HepG2 (cell line): ENCODE results near the gene SPATA13. TPM values are rescaled to one million over a fixed set of nuclear protein-coding genes. Genes with fewer than 3 reads are reported as not detected.

Experiments
- ATAC-seq: fragments of 200-7000 bp; cut with Tn5 transposase; 3 replicates; pipeline ENCODE4 v1.9.1; 2020; ENCODE audit warnings: mild to moderate bottlenecking, moderate library complexity
- BruUV-seq: library from RNA; stranded (reverse); fragments of 400-500 nt; replicated peaks from 2 replicates; lab custom pipeline; 2021; lab: Mats Ljungman, UMichigan
- CTCF ChIA-PET: fragments of 300-600 bp; formaldehyde crosslinking; extraction: SDS; loops from one replicate; lab custom pipeline; 2021; ENCODE audit warnings: low total read pairs, inconsistent platforms, low intra/inter-chr PET ratio; lab: Yijun Ruan, JAX
- POLR2A ChIA-PET: fragments of 350-600 bp; sonication (Branson Sonifier 250); formaldehyde crosslinking; loops from one replicate; lab custom pipeline; 2020; ENCODE audit warnings: antibody characterized with exemption, inconsistent platforms; lab: Yijun Ruan, JAX
- DNase-seq: peaks from one replicate; pipeline ENCODE4 v3.0.0-alpha.2; 2015; ENCODE audit warnings: low spot score
- FAIRE-seq: peaks from 3 replicates; lab custom pipeline; 2011; peaks lifted over from hg19 to GRCh38; lab: Jason Lieb, UNC
- H2AFZ ChIP-seq: one replicate; pipeline ENCODE4 v1.6.1; 2011; ENCODE audit warnings: low read length, inconsistent platforms
- H3K27ac ChIP-seq: fragments of 300-600 bp; 3 replicates; pipeline ENCODE4 v1.8.0; 2011; ENCODE audit warnings: mixed run types, mild to moderate bottlenecking, mixed read lengths, low read length, inconsistent platforms; ENCODE audit not compliant: insufficient read depth; ENCODE audit errors: extremely low read length
- H3K27me3 ChIP-seq, 2 experiments: fragments of 200-600 bp in 1 of 2; 2 replicates in 1 of 2; 3 replicates in 1 of 2; pipeline versions ENCODE4 v1.6.0 to v1.8.0; 2011; ENCODE audit warnings: low read length in 2 of 2, mild to moderate bottlenecking in 2 of 2, moderate library complexity in 2 of 2, inconsistent platforms in 1 of 2; ENCODE audit not compliant: insufficient read depth in 2 of 2, control insufficient read depth in 1 of 2
- H3K36me3 ChIP-seq, 2 experiments: fragments of 200-600 bp in 1 of 2; replicated peaks in 1 of 2; 2 replicates in 1 of 2; 3 replicates in 1 of 2; pipeline versions ENCODE4 v1.5.1 to v1.8.0; 2011; ENCODE audit warnings: low read length in 2 of 2, inconsistent platforms in 1 of 2; ENCODE audit not compliant: insufficient read depth in 2 of 2, control insufficient read depth in 1 of 2
- H3K4me1 ChIP-seq: 2 replicates; pipeline ENCODE4 v1.5.1; 2012; ENCODE audit warnings: low read length, inconsistent platforms; ENCODE audit not compliant: insufficient read depth
- H3K4me2 ChIP-seq: 2 replicates; pipeline ENCODE4 v1.6.0; 2011; ENCODE audit warnings: low read depth, low read length, inconsistent platforms
- H3K4me3 ChIP-seq, 3 experiments: fragments of 200-600 bp in 1 of 3; sonication (generic), shearing (Covaris generic) in 1 of 3; replicated peaks in 1 of 3; 2 replicates each; pipeline ENCODE4 v1.5.1; 2011 to 2016; ENCODE audit warnings: low read length in 3 of 3, inconsistent platforms in 2 of 3, low read depth in 2 of 3, mild to moderate bottlenecking in 2 of 3, control low read depth in 1 of 3, mixed read lengths in 1 of 3; ENCODE audit not compliant: insufficient read depth in 1 of 3
- H3K79me2 ChIP-seq: one replicate; pipeline ENCODE4 v1.6.1; 2011; ENCODE audit warnings: low read length, inconsistent platforms; ENCODE audit not compliant: insufficient read depth
- H3K9ac ChIP-seq: 2 replicates; pipeline ENCODE4 v1.6.0; 2011; ENCODE audit warnings: mild to moderate bottlenecking, low read depth, low read length, inconsistent platforms; ENCODE audit not compliant: insufficient read depth
- H3K9me3 ChIP-seq: 2 replicates; pipeline ENCODE4 v1.5.1; 2012; ENCODE audit warnings: mild to moderate bottlenecking, low read length
- H4K20me1 ChIP-seq: 2 replicates; pipeline ENCODE4 v1.6.0; 2011; ENCODE audit warnings: inconsistent platforms, mild to moderate bottlenecking, low read length, moderate library complexity; ENCODE audit not compliant: insufficient read depth
- BCL6 ChIP-seq: IDR thresholded peaks from 2 replicates; pipeline ENCODE4 v1.6.1; 2016; ENCODE audit warnings: missing genetic modification reagents, missing compliant biosample characterization
- RAD51 ChIP-seq: fragments of 450-650 bp; IDR thresholded peaks from 2 replicates; pipeline ENCODE4 v1.6.1; 2016; ENCODE audit warnings: borderline replicate concordance
- SAFB2 ChIP-seq: sonication (generic); formaldehyde crosslinking; IDR thresholded peaks from 2 replicates; pipeline ENCODE4 v1.5.1; 2020; ENCODE audit warnings: missing genetic modification reagents, low read depth, mild to moderate bottlenecking, borderline replicate concordance
- SAP130 ChIP-seq: IDR thresholded peaks from 2 replicates; pipeline ENCODE4 v1.6.1; 2016; ENCODE audit warnings: low read depth
- ZNF3 ChIP-seq: IDR thresholded peaks from 2 replicates; pipeline ENCODE4 v1.7.0; 2017; ENCODE audit warnings: inconsistent platforms
- whole genome bisulfite sequencing: methylation state at CpG from one replicate; pipeline ENCODE4 v1.1.6; 2017; ENCODE audit warnings: low lambda C conversion rate; 5-methylcytosine and 5-hydroxymethylcytosine counted together
- in situ Hi-C: cut with HindIII; loops from 2 replicates; pipeline ENCODE4 v1.10.0; 2017; ENCODE audit warnings: low pct_unique_long_range_greater_than_20kb; ENCODE audit not compliant: extremely low pct_ligation_motif_present
- intact Hi-C: fragments of 100-400 bp; cut with micrococcal nuclease; formaldehyde crosslinking; loops from one replicate; pipeline ENCODE4 v1.10.0; 2022; ENCODE audit not compliant: unreplicated experiment
- polyA plus RNA-seq, 8 experiments: library from polyadenylated mRNA; depleted of rRNA in 3 of 8; stranded (reverse) in 7 of 8; unstranded in 1 of 8; fragments of >200 nt; fragmentation: Illumina TruSeq in 4 of 8; extraction: Trizol in 4 of 8; gene quantifications; 2 replicates each; pipeline versions ENCODE4 v1.2.1 to v1.2.3, GENCODE V29; 2011 to 2016; ENCODE audit warnings: low read depth in 4 of 8, missing spikeins in 1 of 8, mixed read lengths in 1 of 8; ENCODE audit not compliant: insufficient read depth in 1 of 8
- total RNA-seq, 5 experiments: library from RNA; depleted of rRNA; stranded (reverse); fragments of >200 nt; fragmentation: Illumina TruSeq; extraction: Trizol; gene quantifications; 2 replicates each; pipeline ENCODE4 v1.2.3, GENCODE V29; 2016; ENCODE audit warnings: low read depth in 1 of 5
- TF ChIP-seq, protein P1 (sequence below): sonication (generic); formaldehyde crosslinking; conservative IDR thresholded peaks from 2 replicates; pipeline ENCODE4 v1.4.0; 2020; ENCODE audit warnings: mild to moderate bottlenecking, missing genetic modification reagents, moderate library complexity

Gene SPATA13
- total and polyA plus RNA-seq, 2 of the 13 experiments (the other 11 are each of a cell fraction or from before 2014, with no cell fraction given): 11.3 to 14.2 TPM

DNA sequence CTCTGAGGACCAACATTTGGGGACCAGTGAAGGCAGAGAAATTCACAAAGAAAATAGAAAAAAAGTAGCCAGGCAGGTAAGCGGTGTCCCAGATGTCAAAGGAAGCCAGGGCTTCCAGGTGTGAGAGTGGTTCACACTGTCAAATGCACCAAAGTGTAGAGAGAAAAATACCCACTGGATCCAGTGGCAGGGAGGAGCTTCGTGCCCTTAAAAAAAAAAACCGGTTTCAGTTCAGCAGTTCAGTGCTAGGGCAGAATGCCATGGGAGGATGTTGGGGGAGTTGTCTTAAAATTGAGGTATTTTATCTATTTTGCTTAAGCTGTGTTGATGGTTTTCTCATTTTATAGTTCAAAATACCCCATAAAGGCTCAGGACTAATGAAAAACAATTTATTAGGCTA, 101.0 kb downstream of the SPATA13 start (continued):
- TF ChIP-seq, protein P1, sequence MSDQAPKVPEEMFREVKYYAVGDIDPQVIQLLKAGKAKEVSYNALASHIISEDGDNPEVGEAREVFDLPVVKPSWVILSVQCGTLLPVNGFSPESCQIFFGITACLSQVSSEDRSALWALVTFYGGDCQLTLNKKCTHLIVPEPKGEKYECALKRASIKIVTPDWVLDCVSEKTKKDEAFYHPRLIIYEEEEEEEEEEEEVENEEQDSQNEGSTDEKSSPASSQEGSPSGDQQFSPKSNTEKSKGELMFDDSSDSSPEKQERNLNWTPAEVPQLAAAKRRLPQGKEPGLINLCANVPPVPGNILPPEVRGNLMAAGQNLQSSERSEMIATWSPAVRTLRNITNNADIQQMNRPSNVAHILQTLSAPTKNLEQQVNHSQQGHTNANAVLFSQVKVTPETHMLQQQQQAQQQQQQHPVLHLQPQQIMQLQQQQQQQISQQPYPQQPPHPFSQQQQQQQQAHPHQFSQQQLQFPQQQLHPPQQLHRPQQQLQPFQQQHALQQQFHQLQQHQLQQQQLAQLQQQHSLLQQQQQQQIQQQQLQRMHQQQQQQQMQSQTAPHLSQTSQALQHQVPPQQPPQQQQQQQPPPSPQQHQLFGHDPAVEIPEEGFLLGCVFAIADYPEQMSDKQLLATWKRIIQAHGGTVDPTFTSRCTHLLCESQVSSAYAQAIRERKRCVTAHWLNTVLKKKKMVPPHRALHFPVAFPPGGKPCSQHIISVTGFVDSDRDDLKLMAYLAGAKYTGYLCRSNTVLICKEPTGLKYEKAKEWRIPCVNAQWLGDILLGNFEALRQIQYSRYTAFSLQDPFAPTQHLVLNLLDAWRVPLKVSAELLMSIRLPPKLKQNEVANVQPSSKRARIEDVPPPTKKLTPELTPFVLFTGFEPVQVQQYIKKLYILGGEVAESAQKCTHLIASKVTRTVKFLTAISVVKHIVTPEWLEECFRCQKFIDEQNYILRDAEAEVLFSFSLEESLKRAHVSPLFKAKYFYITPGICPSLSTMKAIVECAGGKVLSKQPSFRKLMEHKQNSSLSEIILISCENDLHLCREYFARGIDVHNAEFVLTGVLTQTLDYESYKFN (CRISPR knock-in tag): no peak
- TF ChIP-seq RAD51: no peak
- no peak for TF ChIP-seq ZNF3

DNA sequence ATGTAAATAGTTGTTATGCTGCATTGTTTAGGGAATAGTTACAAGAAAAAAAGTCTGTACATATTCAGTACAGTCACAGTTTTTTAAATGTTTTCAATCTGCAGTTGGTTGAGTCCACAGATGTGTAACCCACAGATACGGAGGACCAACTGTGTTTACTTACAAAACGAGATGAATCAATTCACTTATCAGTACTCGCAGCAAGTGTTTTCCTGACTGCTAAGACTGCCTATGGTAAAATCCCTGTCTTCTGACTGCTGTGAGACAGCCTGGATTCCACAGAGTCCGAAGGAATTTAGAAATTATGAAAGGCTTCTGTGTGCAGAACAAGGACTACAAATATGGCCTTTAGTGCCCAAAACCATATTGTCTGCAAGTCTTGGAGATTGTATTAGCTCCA, 103.1 kb downstream of the SPATA13 start:
- H3K36me3 ChIP-seq: peaks cover 4 to 6% of the 10 kb centered on the region in 2 experiments; a peak in 3 of 5 replicates
- FAIRE-seq (peak; percentile 42), DNase-seq (peak; percentile 45)
- WGBS: 24% methylated on average over 4 of the region's 4 CpGs
- H4K20me1 ChIP-seq: no peaks in the 10 kb centered on the region
- H2AFZ ChIP-seq: no peak overlapping the region
- peaks cover 22% of the 10 kb centered on the region for H3K4me1 ChIP-seq
- H3K4me2 ChIP-seq: no peak overlapping the region
- POLR2A ChIA-PET: no interaction called here
- no peaks in the 10 kb centered on the region for H3K79me2 ChIP-seq
- in situ Hi-C loops (no loop called here), intact Hi-C loops (loop anchor here (1.0 kb wide), 1 partner anchor 8 kb away; no protein-coding TSS in a partner anchor)
- no peak overlapping the region for H3K9ac ChIP-seq
- no peaks in the 10 kb centered on the region for H3K27me3 ChIP-seq
- BruUV-seq: no TSS peak
- no peaks in the 10 kb centered on the region for H3K9me3 ChIP-seq
- TF ChIP-seq BCL6 (CRISPR knock-in tag) (no peak), SAFB2 (CRISPR knock-in tag) (no peak), SAP130 (CRISPR knock-in tag) (peak; percentile 14; the same call in 1 of the 2 replicates)
- TF ChIP-seq, protein P1 (CRISPR knock-in tag): 0 out of 2 replicates have a peak, but pooled peaks have one; percentile 16
- TF ChIP-seq, all 625 proteins: peak for 2
- H3K4me3 ChIP-seq: no peak overlapping the region
- CTCF ChIA-PET: no interaction called here
- no peak overlapping the region for H3K27ac ChIP-seq
- peak; percentile 69 for ATAC-seq
